Measurements from ENCODE around the gene PCNT.
"Not testable (repeated sequence)": the region's sequence is repeated elsewhere in the genome, so short reads cannot be mapped to it uniquely, and the experiment has no call there.

The PCNT gene

GRCh38 chr21:46308431-46308830 lies 15.5 kb upstream of the PCNT start:
- no peak for DNase-seq (ENCODE audit: low spot score)

DNA sequence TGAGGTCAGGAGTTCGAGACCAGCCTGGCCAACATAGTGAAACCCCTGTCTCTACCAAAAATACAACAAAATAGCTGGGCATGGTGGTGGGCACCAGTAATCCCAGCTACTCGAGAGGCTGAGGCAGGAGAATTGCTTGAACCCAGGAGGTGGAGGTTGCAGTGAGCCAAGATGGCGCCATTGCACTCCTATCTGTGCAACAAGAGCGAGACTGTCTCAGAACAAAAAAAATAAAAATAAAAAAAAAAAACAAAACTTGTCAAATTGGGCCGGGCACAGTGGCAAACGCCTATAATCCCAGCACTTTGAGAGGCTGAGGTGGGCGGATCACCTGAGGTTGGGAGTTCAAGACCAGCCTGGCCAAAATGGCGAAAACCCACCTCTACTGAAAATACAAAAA lies 13.7 kb upstream of the PCNT start:
- DNase-seq (ENCODE audit: low spot score): not testable (repeated sequence)

GRCh38 chr21:46311568-46311967 lies 12.4 kb upstream of the PCNT start:
- no peak for DNase-seq (ENCODE audit: low spot score)

- no peak for DNase-seq (ENCODE audit: low spot score)
These were observed 11.0 kb upstream of the PCNT start for GRCh38 chr21:46312949-46313348.

DNA sequence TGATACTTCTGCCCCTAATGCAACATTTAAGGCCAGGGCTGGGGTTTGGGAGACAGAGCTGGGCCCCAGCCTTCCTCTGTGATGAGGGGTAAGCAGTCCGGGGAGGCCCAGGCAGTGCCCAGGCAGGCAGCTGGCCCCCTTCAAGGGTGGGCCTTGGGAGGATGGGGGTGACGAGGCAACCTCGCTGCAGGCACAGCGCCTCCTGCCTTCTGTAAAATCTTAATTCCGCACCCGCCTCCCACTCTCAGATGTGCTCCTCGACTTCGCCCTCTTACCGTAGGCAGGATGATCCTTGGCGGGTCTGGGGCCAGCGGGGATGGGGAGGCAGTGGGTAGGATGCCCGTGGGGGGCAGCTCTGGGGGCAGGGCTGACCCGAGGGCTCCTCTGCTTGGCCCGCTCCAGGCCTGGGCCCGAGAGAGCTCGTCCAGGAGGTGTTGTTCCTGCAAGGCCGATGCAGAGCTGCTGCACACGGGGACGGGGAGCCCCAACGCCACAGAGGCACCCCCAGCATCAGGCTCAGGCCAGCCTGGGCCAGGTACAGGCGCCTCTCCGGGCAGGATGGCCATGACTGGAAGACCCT lies 9.4 kb upstream of the PCNT start:
- no peak for DNase-seq (ENCODE audit: low spot score)

- DNase-seq (ENCODE audit: low spot score): no peak
These were observed 7.1 kb upstream of the PCNT start for GRCh38 chr21:46316708-46317324.

DNA sequence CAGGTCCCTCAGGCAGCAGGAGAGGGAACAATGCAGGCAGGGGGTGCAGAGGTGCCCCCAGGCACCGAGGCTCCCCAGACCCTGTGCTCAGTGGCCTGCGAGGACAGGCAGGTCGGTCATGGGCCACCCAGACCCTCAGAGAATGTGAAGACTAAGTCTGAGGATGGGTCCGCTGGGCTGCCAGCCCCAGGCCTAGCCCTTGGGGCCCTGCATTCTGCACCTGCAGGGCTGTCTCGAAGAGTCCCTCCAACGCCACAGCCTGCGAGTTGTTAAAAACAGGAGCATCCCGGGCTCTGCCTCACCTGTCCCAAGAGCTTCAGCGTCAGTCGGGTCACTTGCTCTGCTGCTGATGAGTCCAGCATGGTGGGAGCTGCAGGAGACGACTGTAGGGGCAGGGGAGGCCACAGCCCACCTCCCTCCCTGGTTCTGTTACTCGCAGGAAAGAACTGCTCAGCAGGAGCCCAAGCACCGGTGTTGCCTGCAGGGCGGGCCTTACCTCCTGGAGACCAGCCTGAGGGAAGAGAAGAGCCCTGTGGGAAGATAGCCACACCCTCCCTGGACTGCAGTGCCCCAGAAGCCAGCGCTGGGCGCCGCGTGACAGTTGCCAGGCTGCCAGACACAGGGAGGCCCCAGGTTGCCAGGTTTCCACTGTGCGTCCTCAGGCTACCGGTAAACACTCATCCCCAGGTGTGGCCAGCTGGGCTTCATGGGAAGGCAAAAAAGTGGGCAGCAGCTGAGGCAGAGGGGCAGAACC lies 6.1 kb upstream of the PCNT start:
- DNase-seq (ENCODE audit: low spot score): no peak

DNA sequence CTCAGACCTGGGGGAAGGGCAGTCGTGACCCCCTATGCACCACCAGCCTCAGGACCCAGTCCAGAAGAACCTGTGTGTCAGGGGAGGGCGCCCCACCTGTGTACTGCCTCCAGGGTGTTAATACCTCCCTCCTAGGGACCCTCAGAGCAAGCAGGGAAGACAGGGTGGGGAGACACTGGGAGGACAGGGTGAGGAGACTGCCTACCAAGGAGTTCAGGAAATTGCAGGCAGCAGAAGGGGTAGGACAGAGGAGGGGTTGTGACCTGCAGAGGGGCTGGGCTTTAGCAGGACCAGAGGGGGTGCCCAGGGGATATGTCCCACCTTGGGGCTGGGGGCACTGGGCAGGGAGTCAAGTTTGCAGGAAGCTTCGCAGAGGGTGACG lies 5.5 kb upstream of the PCNT start:
- no peak for DNase-seq (ENCODE audit: low spot score)

DNA sequence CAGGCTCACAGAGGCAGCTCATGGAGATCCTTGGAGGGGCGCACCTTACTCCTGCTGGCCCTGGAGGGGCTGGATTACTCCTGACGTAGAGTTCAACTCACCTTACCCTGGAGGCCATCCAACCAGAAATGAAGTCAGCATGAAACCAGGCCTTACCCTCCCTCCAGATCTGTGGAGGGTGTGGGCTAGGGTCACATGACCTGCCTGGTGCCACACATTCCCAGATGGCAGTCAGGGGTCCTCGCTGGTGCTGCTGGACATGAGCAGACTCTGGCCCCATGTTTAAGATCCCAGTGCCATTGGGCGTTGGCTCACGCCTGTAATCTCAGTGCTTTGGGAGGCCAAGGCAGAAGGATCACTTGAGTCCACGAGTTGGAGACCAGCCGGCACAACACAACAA lies 4.8 kb upstream of the PCNT start:
- DNase-seq (ENCODE audit: low spot score): no peak

- no peak for DNase-seq (ENCODE audit: low spot score)
These were observed 3.6 kb upstream of the PCNT start for GRCh38 chr21:46320331-46320801.

DNA sequence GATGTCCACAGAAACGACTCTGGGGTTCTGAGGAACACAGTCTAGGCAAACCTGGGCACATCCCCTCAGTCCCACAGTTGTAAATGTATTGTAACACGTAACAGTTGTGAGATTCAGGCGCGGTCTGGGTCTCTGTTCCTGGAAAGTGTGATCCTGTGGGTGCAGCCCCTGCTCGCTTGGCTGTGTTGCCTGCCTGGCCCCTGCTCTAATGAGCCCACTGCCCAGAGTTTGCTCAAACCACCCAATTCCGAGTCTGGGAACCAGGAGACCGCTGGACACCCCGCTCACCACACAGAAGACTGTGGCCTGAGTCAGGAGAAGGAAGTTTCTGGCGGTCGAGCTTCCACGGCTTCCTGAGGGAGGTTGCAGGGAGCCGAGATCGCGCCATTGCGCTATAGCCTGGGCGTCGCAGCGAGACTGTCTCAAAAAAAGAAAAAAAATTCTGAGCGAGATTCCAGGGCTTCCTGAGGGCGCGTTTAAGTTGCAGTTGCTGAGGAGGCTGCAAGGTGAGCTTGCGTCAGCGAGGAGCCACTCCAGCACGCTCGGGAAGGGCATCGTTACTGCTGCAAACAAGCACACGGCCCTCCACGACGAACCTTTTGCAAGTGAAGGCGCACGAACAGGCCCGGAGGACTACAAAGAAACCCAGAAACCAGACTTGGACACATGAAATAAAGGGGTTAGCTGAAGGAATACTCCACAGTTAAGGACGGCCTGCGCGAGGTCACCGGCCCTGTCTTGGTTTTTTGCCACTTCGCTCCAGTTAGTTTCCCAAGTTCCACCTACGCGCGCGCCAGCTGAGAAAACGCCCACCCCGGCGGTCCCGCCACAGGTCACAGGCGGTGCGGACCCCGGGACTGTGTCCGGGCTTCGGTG lies 1.4 kb upstream of the PCNT start:
- no peak for DNase-seq (ENCODE audit: low spot score)

- no peak for DNase-seq (ENCODE audit: low spot score)
These were observed 688 bp upstream of the PCNT start for GRCh38 chr21:46323227-46323709.

DNA sequence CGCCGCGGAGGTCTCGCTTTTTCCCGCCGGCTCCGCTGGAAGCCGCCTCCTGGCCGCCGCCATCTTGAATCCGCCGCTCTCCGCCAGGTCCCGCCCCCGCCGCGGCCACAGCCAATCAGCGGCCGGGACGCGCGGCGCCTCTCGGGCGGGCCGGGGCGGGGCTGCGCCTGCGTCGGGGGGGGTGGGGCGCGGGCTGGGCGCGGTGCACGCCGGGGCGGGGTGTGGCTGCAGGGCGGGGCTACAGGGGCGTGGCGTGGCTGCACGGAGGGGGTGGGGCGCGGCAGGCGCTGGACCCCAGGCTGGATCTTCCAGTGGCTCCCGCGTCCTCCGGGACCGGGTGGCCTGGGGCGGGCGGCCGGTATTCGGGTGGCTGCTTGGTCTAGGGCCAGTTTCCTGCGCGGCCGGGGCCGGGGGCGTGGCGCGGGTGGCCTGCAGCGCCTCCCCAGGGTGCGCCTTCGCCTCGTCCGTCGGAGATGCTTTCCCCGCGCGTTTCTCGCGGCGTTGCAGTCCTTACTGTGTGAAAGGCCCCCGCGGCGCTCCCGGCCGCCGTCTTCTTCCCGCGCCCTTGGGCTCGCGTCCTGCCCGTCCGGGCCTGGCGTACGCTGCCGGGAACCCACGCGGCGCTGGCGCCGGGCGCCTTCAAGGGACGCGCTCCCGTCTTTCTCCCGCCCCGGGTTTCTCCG lies 575 bp downstream of the PCNT start:
- peak; percentile 88 for DNase-seq (ENCODE audit: low spot score)

DNA sequence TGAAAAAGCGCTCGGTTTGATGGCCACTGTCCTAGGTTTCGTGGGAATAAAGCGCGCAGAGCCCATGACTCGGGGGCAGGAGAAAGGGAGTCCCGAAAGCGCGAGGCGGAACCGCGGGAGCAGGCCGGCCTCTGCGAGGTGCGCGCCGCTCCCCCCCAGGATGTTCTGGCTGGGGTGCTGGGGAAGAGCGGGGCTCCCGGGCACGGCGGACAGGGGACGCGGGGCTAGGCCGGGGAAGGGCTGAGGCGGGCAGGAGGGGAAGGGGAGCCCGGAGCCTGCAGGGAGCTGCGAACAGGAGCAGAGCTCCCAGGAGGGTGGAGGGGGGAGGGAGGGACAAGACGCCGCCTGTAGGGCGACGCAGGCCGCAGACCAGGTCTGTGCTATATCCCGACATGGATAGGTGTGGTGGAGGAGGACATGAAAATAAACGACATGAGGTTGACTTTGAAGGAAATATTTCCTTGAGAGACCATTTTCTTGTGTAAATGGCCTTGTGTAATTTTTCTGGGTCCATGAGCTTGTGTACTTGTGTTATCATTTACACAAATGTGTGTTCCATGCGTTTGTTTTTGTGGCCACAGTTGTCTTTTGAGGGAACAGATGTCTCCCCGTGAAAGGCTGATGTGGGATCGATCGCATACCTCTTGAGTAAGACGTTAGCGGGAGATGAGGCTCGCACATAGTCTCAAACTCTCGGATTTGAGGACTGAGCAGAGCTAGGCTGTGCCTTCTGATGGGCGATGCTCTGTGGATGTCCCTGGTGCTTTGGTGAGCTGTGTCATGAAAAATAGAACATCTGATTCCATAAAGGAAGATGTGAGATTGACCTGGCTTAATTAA lies 1.3 kb downstream of the PCNT start:
- peak; percentile 17 for DNase-seq (ENCODE audit: low spot score)

DNA sequence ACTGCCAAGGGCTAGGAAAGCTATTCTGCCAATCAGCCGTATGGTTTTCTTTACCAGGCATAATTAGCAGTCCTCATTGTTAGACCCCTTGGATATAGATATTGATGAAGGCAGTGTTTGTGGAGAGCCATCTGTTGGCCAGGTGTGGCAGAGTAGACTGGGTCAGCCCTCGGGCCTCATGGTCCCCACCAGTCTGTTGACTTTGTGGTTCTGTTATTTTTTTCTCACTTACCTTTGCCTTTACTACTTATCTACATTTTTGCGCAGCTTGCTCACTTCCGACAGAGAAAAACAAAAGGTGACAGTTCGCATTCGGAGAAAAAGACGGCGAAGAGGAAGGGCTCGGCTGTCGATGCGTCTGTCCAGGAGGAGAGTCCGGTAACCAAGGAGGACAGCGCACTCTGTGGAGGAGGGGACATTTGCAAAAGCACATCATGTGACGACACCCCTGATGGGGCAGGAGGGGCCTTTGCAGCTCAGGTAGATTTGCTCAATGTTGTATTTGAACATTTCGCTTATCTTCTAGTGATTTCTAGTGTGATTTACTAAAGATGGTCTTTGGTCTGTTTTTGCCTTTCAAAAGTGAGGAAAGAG lies 2.3 kb downstream of the PCNT start:
- DNase-seq (ENCODE audit: low spot score): no peak

GRCh38 chr21:46327711-46328110 lies 3.8 kb downstream of the PCNT start:
- DNase-seq (ENCODE audit: low spot score): no peak

- DNase-seq (ENCODE audit: low spot score): no peak
These were observed 4.2 kb downstream of the PCNT start for GRCh38 chr21:46328151-46328550.

DNA sequence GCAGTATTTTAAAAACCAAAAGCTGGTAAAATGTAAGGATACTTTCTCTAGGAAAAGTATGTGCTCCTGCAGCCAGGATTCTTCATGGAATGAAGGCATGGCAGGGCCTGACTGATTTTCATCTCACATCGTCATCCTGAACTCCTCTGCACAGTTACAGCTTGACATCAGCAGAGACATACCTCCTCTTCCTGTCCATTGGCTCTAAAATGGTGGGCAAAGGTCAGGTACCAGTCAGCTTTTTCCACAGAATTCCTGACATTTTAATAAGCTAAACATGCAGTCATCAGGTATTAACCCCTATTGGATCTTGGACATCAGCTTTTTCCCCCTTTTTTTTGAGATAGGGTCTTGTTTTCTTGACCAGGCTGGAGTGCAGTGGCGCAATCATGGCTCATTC lies 5.8 kb downstream of the PCNT start:
- DNase-seq (ENCODE audit: low spot score): no peak

DNA sequence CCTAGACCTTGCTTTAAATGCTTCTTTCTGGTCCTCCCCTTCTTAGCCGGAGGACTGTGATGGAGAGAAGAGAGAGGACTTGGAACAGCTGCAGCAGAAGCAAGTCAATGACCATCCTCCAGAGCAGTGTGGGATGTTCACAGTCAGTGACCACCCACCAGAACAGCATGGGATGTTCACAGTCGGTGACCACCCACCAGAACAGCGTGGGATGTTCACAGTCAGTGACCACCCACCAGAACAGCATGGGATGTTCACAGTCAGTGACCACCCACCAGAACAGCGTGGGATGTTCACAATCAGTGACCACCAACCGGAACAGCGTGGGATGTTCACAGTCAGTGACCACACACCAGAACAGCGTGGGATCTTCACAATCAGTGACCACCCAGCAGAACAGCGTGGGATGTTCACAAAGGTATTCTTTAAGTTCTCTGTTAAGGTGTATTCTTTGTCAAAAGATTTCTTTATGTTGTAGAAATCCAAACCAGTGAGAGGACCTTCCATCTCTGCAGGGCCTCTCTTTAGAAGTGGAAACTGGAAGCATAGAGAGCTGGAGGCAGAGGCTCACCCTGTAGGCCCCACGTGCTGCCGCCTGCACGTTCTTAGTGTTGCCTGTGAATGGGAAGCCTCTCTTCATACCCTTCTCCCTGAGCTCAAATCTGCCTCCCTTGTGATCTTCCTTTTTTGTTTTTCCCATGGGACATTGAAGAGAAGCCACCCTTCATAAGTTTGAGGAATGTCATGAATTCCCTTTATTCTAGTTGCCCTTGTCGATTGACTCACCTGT lies 10.6 kb downstream of the PCNT start:
- DNase-seq (ENCODE audit: low spot score): no peak

GRCh38 chr21:46336603-46337002 lies 12.6 kb downstream of the PCNT start:
- DNase-seq (ENCODE audit: low spot score): no peak

All from CD4-positive, alpha-beta T cell treated with Interleukin-6 at 100 ng/mL for 8 hours (primary cell).